Left lung (tissue), 10 donors: ENCODE measurements around the gene DEPDC5. TPM values are rescaled to one million over a fixed set of nuclear protein-coding genes. Genes with fewer than 3 reads are reported as not detected.
"Not testable (repeated sequence)": the region's sequence is repeated elsewhere in the genome, so short reads cannot be mapped to it uniquely, and the experiment has no call there.

Experiments used
- ATAC-seq: fragments of 200-7000 bp; cut with Tn5 transposase; one replicate; pipeline ENCODE4 v1.9.1; 2020; ENCODE audit warnings: moderate library complexity
- DNase-seq, 4 donors: peaks; one replicate each; pipeline ENCODE4 v3.0.0-alpha.2; 2013 to 2020
- H3K27ac ChIP-seq, 2 donors: fragments of 200-600 bp; sonication (generic) in 1 of 2; one replicate each; pipeline versions ENCODE4 v1.5.0 to v1.8.0; 2020 to 2021
- H3K27me3 ChIP-seq, 2 donors: fragments of 200-600 bp; sonication (generic) in 1 of 2; one replicate each; pipeline versions ENCODE4 v1.5.0 to v1.8.0; 2020 to 2021
- H3K36me3 ChIP-seq, 2 donors: fragments of 200-600 bp; sonication (generic) in 1 of 2; one replicate each; pipeline versions ENCODE4 v1.5.0 to v1.8.0; 2020 to 2021
- H3K4me1 ChIP-seq, 2 donors: fragments of 200-600 bp; one replicate each; pipeline ENCODE4 v1.8.0; 2021
- H3K4me3 ChIP-seq, 2 donors: fragments of 200-600 bp; sonication (generic) in 1 of 2; one replicate each; pipeline versions ENCODE4 v1.5.0 to v1.8.0; 2020 to 2021; ENCODE audit warnings: mild to moderate bottlenecking in 1 of 2
- H3K9me3 ChIP-seq, 2 donors: fragments of 200-600 bp; sonication (generic) in 1 of 2; one replicate each; pipeline versions ENCODE4 v1.5.0 to v1.8.0; 2020 to 2021
- intact Hi-C, 2 donors: fragments of 100-400 bp; cut with DNase I; formaldehyde crosslinking; loops; one replicate each; pipeline versions ENCODE4 v1.11.2 to v1.14.2; 2022
- polyA plus RNA-seq, 6 donors: library from polyadenylated mRNA; unstranded; fragments of 120-200 nt; gene quantifications; one replicate each; pipeline ENCODE4 v1.2.1, GENCODE V29; 2013; ENCODE audit not compliant: insufficient read length in 6 of 6
- total RNA-seq, 2 donors: library from RNA; stranded (reverse); fragmentation: NEBNext Ultra II Directional; extraction: Animal tissue kit (Norgen Biotek cat#: 25700); gene quantifications; one replicate each; pipeline ENCODE4 v1.2.1, GENCODE V29; 2021
- TF ChIP-seq, protein P1 (sequence below), 2 donors: fragments of 200-600 bp; sonication (generic) in 1 of 2; IDR thresholded peaks; one replicate each; pipeline versions ENCODE4 v1.5.0 to v1.8.0; 2021; ENCODE audit warnings: antibody characterized with exemption in 2 of 2
- donor health status: DM: no; HTN: yes; CAD: no.
- donor health status: DM: no; HTN: no; CAD: no.

Gene DEPDC5
- total and polyA plus RNA-seq, 8 donors = 14.9 to 31.1 (median 18.0) TPM

DNA sequence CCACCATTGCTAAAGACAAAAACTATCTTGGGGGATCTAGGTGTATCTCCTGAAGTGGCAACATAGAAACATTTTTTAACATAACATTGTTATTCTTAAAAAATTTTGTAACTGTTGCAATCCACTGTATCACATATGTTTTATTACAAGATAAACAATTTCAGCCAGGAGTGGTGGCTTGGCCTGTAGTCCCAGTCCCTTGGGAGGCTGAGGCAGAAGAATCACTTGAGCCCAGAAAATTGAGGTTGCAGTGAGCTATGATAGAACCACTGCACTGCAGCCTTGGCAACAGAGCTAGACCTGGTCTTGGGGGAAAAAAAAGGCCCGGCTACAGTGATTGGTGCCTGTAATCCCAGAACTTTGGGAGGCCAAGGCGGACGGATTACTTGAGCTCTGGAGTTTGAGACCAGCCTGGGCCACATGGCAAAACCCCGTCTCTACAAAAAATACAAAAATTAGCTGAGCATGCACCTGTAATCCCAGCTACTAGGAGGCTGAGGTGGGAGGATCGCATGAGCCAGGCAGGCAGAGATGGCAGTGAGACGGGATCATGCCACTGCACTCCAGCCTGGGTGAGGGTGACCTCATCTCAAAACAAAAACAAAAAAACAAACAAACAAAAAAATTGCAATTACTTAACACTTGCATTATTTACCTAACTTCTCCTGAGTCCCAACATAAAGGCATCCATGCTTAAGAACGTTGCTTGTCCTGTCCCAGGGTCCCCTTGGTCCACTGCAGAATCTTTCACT, 1.5 kb upstream of the DEPDC5 start:
- DNase-seq (no peak), ATAC-seq (no peak)
- peak overlapping the region in 1 of 2 donors; percentile 85 for H3K4me3 ChIP-seq
- H3K27ac ChIP-seq = peak overlapping the region; percentile 95 to 97
- H3K36me3 ChIP-seq = peaks cover 0 to 4% of the 10 kb centered on the region in 2 donors
- H3K4me1 ChIP-seq = peaks cover 30 to 60% of the 10 kb centered on the region in 2 donors
- no peaks in the 10 kb centered on the region for H3K27me3 ChIP-seq
- intact Hi-C loops = no loop called here
- TF ChIP-seq, protein P1, sequence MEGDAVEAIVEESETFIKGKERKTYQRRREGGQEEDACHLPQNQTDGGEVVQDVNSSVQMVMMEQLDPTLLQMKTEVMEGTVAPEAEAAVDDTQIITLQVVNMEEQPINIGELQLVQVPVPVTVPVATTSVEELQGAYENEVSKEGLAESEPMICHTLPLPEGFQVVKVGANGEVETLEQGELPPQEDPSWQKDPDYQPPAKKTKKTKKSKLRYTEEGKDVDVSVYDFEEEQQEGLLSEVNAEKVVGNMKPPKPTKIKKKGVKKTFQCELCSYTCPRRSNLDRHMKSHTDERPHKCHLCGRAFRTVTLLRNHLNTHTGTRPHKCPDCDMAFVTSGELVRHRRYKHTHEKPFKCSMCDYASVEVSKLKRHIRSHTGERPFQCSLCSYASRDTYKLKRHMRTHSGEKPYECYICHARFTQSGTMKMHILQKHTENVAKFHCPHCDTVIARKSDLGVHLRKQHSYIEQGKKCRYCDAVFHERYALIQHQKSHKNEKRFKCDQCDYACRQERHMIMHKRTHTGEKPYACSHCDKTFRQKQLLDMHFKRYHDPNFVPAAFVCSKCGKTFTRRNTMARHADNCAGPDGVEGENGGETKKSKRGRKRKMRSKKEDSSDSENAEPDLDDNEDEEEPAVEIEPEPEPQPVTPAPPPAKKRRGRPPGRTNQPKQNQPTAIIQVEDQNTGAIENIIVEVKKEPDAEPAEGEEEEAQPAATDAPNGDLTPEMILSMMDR (IDR thresholded peaks at IDR 0.05) = no peak
- no peaks in the 10 kb centered on the region for H3K9me3 ChIP-seq

DNA sequence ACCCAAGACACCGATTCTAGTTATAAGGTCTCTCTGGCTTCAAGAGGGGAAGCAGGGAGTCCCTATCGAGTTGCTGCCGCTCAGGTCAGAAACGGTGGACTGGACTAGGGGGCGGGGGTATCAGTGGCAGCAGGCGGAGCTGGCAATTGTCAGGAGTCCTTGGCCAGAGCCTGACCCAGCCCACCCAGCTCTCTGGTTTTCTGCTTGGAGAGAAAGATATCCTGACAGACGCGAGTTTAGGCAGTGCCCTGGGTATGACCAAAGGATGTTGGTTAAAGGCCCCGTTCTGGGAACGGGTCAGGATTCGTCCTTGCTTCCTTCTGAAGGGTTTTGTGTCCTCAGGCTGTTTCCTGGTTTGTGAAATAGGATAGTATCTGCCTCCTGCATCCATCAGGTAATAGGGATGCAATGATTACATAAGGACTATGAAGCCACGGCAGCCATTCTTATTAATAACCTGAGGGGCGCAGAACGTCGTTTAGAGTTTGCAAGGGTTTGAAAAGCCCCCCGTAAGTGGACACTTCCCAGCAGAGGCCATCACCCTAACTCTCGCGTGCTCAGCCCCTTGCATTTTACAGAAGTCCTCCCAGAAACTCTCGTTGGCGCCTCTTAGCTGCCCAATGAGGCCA, 700 bp upstream of the DEPDC5 start:
- Histone ChIP-seq H3K9me3 (no peaks in the 10 kb centered on the region), H3K4me1 (peaks cover 27 to 51% of the 10 kb centered on the region in 2 donors), H3K36me3 (peaks cover 0 to 9% of the 10 kb centered on the region in 2 donors), H3K4me3 (peak overlapping the region; percentile 85 to 89), H3K27ac (peak overlapping the region; percentile 95 to 97), H3K27me3 (no peaks in the 10 kb centered on the region)
- TF ChIP-seq, protein P1 (IDR thresholded peaks at IDR 0.05) = no peak
- intact Hi-C loops = no loop called here
- DNase-seq = peak; percentile 22 to 71 (median 54)
- ATAC-seq = peak; percentile 4

DNA sequence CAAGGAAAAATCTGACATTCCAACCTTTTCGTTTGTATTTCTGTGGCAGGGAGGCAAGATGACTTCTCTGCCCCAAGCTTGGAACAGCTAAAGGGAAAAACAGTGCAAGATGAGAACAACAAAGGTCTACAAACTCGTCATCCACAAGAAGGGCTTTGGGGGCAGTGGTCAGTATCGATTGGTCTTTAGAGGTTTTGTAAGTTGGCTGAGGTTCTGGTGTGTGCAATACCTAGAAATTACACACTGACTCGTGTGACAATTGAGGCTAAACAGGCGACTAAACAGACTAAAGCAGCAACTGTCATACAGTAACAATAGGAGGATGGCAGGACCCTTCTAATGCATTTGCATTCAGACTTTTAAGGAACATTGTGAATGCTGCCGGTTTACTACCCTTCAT, 994 bp downstream of the DEPDC5 start:
- Histone ChIP-seq H3K4me1 (peaks cover 20 to 39% of the 10 kb centered on the region in 2 donors), H3K36me3 (peaks cover 0 to 26% of the 10 kb centered on the region in 2 donors), H3K27me3 (no peaks in the 10 kb centered on the region), H3K27ac (peak overlapping the region; percentile 95 to 97), H3K4me3 (peak overlapping the region in 1 of 2 donors; percentile 85), H3K9me3 (no peaks in the 10 kb centered on the region)
- TF ChIP-seq, protein P1 (IDR thresholded peaks at IDR 0.05) = no peak
- intact Hi-C loops = no loop called here
- ATAC-seq (no peak), DNase-seq (no peak)

DNA sequence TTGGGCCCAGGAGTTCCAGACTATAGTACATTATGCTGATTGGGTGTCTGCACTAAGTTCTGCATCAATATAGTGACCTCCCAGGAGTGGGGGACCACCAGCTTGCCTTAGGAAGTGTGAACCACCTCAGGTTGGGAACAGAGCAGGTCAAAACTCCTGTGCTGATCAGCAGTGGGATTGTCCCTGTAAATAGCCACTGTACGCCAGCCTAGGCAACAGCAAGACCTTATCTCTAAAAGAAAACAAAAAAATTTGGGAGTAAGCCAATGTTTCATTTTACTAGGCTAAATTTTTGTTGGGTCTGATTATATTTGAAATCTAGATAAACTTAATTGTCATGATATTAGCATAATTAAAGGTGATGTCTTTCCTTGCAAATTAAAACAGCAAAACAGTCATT, 3.4 kb downstream of the DEPDC5 start:
- Histone ChIP-seq H3K27me3 (no peaks in the 10 kb centered on the region), H3K27ac (no peak overlapping the region), H3K4me1 (peaks cover 15 to 28% of the 10 kb centered on the region in 2 donors), H3K36me3 (peaks cover 0 to 50% of the 10 kb centered on the region in 2 donors), H3K9me3 (no peaks in the 10 kb centered on the region), H3K4me3 (no peak overlapping the region)
- ATAC-seq (no peak), DNase-seq (no peak)
- intact Hi-C loops = no loop called here
- TF ChIP-seq, protein P1 (IDR thresholded peaks at IDR 0.05) = no peak

DNA sequence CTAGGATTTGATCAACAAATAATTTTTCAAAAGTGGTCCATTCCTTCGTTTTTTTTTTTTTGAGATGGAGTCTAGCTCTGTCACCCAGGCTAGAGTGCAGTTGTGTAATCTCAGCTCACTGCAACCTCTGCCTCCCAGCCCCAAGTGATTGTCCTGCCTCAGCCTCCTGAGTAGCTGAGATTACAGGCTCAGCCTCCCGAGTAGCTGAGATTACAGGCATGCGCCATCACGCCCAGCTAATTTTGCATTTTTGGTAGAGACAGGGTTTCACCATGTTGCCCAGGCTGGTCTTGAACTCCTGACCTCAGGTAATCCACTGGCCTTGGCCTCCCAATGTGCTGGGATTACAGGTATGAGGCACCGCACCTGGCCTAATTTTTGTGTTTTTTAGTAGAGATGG, 5.0 kb downstream of the DEPDC5 start:
- Histone ChIP-seq H3K36me3 (peaks cover 0 to 66% of the 10 kb centered on the region in 2 donors), H3K4me1 (peaks cover 11 to 16% of the 10 kb centered on the region in 2 donors)
- H3K9me3 ChIP-seq, H3K27ac ChIP-seq, H3K27me3 ChIP-seq, H3K4me3 ChIP-seq, ATAC-seq, intact Hi-C loops, DNase-seq: not testable (repeated sequence)
